HG03135 (cell line): ENCODE results near the gene TPRA1.
A peak's percentile ranks its signal among the peaks of the same experiment; 100 is the strongest.

Experiments used
- ATAC-seq: cut with Tn5 transposase; IDR thresholded peaks from one replicate; pipeline ENCODE4 v1.9.1; 2021; ENCODE audit warnings: mild to moderate bottlenecking, moderate library complexity; ENCODE audit not compliant: unreplicated experiment

Gene TPRA1

GRCh38 chr3:127590593-127591465 lies at the start of gene TPRA1:
TSS of gene TPRA1 (minus strand) at chr3:127590733. CDS start at chr3:127580146, 10,587 bp downstream.
- peak; percentile 82 for ATAC-seq

DNA sequence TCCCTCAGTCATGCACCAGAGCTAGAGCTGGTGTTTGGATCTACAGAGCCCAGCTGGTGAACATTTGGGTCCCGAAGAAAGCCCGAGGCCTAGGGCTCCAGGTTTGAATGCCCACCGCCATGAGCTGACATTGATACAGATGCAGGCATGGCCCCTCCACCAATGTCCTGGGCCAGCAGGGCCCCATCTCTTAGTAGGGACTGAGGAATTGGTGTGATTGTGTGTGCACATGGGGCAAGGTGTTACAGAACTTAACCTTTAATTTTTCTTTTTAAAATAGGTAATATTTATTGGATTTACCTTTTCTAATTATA lies 49.5 kb upstream of the TPRA1 start:
- ATAC-seq = no peak

- no peak for ATAC-seq
These were observed 48.9 kb upstream of the TPRA1 start for GRCh38 chr3:127639173-127640041.

- ATAC-seq = no peak
These were observed 47.4 kb upstream of the TPRA1 start for GRCh38 chr3:127637971-127638370.

DNA sequence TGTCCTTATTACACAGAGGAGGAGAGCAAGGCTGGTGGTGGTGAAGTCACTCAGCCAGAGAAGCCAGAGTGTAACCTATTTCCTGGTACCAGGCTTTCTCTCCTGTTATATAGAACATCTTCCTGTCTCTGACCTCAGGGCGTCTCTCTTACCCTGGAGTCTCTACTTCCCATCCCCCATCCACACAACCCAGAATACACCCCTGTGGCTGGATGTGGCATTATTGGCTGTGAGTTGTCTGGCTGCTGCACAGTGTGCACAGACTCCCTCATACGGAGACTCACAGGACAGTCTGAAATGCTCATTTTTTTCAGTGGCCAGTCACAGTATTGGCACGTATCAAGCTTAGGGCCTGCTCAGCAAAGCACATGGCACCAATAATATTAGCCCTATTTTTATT lies 47.0 kb upstream of the TPRA1 start:
- ATAC-seq = no peak

GRCh38 chr3:127634653-127635052 lies 44.1 kb upstream of the TPRA1 start:
- ATAC-seq = no peak

GRCh38 chr3:127632035-127632820 lies 41.7 kb upstream of the TPRA1 start:
- ATAC-seq = no peak

DNA sequence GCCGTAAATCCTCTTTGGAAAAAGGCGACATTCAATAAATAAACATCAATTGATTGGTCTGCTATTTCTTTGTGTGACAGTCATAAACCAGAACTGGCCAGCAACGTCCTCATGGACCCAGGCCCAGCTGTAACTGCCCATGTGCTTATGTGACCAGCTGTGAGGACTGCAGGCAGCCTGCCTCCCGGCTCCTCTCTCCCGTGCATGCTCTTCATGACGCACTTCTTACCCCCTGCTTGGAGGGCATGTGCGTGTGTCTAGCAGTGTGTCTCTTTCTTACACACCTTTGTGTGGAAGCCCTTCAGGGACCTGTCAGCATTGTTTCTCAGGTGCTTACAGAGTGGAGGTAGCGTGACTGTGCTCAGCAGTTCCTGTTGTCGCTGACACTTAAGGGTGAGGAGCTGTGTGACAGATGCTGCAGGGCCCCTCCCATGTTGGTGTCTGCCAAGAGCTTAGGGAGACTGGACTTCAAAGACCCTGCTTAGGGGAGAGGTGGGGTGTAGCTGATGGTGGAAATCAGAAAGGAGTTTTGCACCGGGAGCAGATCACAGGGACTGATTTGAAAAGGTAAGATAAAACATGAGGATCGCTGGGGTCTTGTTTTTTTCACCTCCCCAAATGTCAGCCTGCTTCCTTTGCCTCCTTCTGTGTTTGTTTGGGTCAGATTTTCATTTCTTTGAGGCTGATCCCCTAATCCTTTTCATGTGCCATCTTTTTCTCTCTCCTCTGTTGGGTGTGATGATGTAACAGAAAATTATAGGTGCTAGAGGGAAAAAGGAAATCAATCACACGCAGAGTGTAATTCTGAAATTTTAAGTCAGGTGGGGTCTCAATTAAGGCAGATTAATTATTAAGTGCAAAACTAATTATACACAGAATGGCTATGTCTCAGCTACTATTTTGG lies 40.5 kb upstream of the TPRA1 start:
- ATAC-seq = no peak

DNA sequence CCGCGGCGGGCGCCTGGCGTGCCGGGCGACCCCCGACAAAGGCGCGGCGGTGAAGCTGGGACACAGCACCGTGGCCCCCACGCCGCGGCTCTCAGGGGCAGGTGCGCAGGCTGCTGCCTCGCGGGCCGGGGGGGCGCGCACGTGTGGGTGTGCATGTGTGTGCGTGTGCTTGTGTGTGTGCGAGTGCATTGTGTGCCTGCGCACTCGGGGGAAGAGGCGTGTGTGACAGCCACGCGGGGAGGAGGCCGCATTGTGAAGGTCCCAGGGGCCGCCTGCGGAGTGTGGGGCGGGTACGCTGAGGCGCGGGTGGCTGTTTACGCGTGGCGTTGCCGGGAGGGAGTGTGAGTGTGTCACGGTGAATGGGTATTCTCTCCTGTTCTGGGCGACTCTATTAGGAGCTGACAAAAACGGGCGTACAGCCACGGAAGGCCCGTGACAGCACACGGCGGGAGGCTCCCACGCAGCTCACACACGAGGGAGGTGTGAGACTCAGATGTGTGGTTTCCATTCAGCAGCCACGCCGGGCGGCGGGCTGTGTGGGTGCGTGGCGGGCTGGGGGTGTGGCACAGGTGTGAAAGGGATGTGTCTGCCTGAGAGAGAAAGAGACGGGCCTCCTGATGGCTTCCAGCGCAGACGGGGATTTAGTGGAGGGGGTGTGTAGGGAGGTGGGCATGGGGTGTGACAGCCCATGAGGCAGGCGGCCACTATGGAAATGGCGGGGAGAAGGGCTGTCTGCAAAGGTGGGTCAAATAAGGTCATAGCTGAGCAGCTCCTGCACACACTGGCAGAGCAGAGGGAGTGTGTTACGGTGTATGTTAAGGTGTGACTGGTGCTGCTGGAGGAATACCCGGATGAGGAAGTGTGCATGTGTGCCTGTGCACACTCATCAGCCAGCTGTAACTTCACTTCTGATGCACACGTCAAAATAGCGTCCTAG lies 39.2 kb upstream of the TPRA1 start:
- no peak for ATAC-seq

DNA sequence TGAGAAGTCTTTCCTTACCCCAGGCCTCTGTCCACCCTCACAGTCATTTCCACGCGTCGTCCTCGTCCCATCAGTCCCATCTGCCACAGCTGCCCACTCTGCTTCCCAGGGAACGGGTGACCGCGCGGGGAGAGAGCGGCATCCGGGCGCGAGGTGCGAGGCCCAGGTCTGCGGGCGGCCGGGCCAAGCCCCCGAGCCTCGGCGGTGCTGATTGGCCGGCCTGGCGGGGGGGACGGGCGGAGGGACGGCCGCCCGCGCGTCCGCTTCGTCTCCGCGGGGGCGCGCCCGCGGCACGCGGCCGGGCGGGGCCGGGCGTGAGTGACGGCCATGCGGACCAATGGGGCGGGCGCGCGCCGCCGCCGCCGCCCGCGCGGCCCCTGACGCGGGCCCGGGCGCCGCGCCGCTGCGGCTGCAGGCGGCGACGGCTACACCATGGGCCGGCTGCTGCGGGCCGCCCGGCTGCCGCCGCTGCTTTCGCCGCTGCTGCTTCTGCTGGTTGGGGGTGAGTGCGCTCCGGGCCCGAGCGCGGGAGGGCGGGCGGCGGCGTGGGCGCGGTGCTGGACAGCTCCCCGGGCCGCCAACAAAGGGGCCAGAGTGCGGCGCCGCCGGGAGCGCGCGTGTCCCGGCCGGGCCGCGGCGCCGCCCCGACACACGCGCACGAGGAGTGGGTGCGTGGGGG lies 38.4 kb upstream of the TPRA1 start, which contains the start of gene PODXL2:
Gene PODXL2 (plus strand): TSS at position 398 of the 679 bp plus-strand sequence. CDS start 35 bp downstream, at position 433.
- ATAC-seq = no peak

GRCh38 chr3:127628426-127628787 lies 37.9 kb upstream of the TPRA1 start:
- ATAC-seq = no peak

DNA sequence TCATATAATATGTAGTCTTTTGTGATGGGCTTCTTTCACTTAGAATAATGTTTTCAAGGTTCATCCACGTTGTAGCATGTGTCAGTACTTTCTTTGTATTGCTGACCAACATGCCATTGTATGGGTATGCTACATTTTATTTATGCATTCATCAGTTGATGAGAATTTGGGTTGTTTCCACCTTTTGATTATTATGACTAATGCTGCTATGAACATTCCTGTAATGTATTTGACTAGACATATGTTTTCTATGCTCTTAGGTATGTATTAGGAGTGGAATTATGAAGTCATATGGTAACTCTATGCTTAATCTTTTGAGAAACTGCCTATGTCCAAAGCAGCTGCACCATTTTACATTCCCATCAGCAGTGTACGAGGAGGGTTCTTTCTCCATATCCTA lies 35.3 kb upstream of the TPRA1 start:
- ATAC-seq = no peak

DNA sequence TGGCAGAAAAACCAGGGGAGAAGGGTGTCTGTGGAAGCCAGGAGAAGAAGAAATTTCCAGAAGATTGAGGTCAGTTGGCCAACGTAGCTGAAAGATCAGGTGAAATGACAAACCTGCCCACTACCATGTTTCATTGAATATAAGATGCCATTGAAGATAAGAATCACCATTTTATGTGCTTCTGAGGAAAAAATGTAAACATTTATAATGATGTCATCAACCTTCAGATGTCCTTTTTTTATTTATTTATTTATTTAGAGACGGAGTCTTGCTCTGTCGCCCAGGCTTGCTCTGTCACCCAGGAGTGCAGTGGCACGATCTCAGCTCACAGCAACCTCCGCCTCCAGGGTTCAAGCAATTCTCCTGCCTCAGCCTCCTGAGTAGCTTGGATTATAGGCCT lies 33.5 kb upstream of the TPRA1 start:
- no peak for ATAC-seq

DNA sequence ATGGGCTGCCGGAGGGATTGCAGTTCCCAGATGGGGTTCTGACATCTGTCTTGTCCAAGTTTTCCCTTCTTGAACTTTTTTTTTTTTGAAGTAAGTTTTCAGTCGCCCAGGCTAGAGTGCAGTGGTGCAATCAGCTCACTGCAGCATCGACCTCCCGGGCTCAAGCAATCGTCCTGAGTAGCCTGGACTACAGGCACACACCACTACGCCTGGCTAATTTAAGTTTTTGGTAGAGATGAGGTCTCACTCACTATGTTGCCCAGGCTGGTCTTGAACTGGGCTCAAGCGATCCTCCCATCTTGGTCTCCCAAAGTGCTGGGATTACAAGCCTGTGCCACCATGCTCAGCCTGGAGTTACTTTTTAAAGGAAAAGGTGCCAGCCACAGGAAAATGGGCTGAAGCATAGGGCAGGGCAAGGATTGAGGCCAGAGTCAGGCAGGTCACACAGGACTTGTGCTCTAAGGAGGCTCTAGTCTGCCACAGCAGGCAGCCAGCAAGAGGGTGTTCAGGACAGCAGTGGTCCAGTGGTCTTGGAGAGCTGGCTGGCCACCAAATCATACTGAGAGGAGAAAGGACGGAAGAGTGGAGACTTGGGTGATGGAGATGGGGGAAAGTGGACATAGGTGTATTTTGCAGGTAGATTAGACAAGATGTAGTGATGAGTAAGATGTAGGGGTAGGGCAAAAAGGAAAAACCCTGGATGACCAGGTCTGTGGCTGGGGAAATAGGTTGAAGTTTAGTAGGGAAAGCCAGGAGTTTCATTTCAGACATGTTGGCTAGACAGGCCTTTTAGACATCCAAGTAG lies 32.4 kb upstream of the TPRA1 start:
- no peak for ATAC-seq

DNA sequence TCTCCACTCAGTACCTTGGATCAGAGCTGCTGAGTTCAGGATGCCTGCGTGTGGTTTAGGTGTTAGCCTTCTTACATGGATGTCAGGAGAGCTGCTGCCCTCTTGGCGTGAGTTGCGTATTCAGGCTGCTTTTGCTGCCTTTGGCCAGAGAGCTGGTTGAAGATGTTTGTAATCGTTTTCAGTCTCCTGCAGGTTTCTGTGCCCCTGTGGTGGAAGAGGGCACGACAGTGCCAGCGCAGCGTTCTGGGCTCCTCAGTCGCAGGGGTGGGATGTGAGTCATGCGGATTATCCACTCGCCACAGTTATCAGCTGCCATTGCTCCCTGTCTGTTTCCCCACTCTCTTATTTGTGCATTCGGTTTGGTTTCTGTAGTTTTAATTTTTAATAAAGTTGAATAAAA lies 31.5 kb upstream of the TPRA1 start:
- ATAC-seq = no peak

DNA sequence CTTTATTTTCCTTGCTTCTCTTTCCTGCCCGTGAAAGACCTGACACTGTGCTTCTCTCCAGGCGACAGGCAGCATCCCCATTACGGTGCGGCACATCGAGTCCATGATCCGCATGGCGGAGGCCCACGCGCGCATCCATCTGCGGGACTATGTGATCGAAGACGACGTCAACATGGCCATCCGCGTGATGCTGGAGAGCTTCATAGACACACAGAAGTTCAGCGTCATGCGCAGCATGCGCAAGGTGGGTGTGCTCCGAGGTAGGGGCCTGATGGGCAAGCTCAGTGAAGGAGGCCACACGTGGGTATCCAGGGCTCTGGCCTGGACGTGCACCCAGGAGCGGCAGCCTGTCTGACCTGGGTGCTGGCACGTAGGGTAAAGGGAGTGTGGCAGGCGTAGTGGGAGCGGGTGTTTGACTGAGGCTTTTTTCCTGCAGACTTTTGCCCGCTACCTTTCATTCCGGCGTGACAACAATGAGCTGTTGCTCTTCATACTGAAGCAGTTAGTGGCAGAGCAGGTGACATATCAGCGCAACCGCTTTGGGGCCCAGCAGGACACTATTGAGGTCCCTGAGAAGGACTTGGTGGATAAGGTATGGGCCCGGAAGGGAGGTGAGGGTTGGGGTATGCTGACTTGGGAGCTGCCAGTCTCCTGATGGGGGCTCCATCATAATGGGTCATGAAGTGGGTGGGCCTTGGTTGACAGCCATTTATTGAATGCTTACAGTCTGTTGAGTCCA lies 30.3 kb upstream of the TPRA1 start:
- no peak for ATAC-seq

DNA sequence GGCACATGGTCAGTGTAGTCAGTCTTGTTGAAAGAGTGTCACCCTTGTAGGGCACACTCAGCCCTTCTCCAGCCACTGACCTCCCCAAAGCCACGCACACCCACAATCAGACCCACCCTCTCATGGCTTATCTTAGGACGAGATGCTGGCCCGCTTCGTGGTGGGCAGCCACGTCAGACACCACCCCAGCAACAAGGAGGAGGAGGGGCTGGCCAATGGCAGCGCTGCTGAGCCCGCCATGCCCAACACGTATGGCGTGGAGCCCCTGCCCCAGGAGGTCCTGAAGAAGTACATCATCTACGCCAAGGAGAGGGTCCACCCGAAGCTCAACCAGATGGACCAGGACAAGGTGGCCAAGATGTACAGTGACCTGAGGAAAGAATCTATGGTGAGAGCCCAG lies 28.4 kb upstream of the TPRA1 start:
- ATAC-seq = no peak
